HG03025 (cell line): Measurements from ENCODE around the gene MFSD6L.

Experiments
- ATAC-seq: cut with Tn5 transposase; IDR thresholded peaks from one replicate; pipeline ENCODE4 v1.9.1; 2021; ENCODE audit warnings: mild to moderate bottlenecking, moderate library complexity; ENCODE audit not compliant: unreplicated experiment, low FRiP score

Gene MFSD6L

DNA sequence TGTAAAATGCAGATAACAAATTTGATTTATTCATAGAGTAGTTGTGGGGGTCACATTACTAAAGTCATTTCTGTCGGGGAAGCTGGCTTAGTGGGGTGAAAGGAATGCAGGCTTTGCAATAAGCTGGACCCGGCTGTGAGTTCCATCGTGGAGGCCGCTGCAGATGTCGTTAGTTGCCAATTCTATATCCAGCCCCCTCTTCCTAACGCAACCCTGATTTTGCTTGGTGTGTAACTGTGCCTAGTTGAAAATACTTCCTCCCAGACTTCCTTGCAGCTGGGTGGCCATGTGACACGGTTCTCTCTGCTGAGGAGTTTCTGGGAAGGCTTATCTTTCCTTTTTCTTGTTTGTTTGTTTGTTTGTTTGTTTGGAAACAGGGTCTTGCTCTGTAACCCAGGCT lies 4.5 kb downstream of the MFSD6L start:
- no peak for ATAC-seq

DNA sequence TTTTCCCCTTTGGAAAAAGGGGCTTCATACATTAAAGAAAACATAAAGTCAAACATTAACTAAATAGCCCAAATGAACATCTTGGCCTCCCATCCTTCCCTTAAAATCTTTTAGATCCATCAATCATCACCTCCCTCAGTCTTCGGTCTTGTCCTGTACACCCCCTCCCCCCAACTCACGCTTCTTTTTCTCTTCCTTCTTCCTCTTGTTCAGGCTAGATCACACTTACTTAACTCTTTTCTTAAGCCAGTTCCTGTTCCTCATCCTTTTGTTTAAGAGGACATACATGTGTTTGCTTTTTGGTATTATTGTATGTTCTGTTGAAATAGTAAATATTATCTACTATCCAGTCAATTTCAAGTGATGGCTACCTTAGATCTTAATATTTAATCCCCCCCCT lies 5.5 kb downstream of the MFSD6L start:
- no peak for ATAC-seq

DNA sequence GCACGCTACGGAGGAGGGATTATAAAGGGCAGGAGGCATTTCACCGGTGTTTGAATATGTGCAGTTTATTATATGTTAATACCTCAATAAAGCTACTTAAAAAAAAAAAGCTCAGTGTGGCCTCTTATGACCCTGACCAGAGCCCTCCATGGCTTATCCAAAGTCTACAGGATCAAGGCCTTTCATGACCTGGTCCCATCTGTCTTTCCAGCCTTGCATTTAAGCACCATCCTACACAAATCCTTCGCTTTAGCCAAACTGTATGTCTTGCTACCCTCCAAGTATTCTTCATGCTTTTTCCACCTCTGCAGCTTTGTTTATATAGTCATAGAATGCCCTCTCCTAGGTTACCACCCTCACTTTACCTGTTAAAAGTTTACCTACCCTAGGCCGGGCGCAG lies 6.5 kb downstream of the MFSD6L start:
- no peak for ATAC-seq

DNA sequence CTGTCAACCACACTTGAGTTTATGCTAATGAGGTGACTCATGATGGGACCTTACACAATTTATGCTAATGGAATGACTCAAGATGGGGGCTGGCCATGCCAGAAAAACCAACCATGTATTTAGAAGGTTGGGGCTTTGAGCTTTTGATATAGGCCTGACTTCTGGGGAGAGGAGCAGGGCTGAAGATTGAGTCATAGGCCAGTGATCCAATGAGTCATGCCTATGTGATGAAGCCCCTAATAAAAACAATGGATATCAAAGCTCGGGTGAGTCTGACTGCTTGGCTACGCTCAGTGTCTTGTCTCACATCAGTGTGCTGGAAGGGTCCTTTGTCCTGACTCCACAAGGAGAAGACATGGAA lies 7.3 kb downstream of the MFSD6L start:
- ATAC-seq: no peak

DNA sequence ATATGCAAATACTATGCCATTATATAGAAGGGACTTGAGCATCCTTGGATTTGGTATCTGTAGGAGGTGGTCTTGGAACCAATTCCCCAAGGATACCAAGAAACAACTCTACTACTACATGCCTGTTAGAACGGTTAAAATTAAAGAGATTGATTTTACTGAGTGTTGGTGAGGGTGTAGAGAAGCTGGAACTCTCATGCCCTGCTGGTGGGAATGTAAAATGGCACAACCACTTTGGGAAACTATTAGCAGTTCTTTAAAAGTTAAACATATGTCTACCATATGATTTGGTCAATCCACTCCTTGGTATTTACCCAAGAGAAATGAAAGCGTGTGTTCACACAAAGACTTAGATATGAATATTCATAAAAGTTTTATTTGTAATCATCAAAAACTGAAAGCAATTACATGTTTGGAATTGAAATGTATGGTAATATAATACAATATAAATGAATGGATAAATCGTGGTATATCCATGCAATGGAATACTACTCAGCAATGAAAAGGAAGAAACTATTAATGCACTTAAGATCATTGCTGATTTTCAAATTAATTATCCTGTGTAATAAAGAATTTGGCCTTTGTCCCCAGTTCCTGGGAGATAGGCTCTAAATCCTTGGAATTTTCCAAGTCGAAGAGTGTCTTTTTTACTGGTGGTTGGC lies 7.8 kb downstream of the MFSD6L start:
- no peak for ATAC-seq

DNA sequence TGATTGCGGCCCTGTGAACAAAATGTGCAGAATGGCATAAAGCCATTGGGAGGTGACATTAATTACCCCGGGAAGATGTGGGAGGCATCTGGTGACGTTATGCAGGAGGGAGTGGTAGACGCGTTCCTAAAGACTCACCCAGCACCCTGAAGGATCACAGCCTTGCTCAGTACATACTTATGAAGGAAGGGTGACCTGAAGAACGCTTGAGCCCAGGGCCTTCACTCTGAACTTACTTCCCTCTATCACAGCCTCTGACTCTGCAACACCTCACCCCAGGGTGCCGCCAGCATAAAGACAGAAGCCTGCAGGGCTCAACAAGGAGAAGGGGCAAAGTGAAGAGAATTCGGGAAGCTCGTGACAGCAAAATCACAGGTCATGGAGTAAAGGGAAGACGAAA lies 9.4 kb downstream of the MFSD6L start:
- ATAC-seq: no peak

DNA sequence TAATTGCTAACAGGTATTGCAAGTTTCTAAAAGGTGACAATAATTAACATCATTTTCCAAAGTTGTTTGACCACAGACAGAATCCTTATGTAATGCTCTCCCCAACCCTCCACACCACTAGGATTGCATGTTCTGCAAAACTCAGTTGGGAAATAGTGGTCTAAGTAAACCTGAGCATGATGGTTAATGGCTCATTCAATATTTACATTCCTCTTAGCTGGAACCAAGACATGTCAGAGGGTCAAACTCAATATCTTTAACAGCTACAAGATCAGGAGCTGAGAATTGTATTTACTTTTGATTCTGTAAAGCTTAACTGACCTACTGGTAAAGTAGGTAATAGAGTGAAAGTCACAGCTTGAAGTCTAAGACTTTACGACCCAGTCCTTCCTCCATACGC lies 10.2 kb downstream of the MFSD6L start:
- no peak for ATAC-seq

DNA sequence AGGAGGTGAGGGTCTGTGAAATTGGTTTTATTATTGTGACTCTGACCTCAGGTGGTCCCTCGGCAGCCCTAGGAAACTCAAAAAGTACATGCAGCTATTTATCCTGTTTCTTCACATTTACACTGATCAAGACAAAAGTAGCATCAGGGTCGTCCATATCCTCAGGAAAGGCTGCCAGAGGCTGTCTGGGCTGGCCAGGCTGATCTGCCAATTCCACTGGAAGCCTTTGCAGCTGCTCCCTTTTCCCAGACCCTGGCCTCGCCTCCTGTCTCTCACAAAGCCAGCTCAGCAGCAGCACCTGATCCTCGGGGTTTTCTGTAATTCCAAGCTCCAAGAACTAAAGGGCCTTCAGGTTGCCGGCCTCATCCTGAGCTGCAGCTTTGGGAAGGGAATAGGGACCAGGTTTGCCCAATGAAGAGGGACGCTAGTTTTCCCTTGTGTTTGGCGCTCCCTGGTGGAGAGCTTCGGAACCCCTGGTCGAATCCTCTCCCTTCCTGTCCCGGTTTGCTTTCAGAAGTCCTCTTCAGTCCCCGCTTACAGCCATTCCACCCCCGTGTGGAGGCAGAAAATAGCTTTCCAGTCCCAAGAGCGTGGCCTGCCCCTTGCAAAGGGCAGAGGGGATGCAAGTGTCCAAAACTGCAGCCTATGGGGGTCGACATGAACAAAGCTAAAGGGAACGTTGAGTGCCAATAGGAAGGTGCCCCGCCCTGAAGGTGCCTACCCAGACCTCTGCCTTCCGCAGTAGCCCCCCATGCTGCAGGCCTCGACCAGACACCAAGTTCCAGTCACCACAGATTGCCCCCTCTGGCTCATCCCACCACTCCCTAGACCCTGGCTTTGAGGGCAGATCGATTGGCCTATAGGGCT lies 13.4 kb downstream of the MFSD6L start:
- no peak for ATAC-seq

DNA sequence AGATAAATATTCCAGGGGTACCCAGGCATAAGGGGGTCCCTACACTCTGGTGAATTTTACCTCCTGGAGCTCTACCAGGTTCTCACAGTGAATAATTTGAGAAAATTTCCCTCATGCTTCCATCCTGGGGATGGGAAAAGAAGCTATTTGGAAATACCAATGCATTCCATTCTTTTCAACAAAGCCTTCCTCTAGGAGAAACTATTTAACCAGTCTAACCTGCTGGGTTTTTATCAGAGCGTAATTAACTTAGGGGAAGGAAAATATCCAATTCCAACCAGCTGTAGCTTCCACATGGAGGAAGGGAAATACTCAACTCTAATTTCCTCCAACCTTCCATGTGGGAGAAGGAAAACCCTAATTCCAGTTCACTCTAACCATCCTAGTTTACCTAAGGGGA lies 17.0 kb downstream of the MFSD6L start:
- ATAC-seq: no peak

DNA sequence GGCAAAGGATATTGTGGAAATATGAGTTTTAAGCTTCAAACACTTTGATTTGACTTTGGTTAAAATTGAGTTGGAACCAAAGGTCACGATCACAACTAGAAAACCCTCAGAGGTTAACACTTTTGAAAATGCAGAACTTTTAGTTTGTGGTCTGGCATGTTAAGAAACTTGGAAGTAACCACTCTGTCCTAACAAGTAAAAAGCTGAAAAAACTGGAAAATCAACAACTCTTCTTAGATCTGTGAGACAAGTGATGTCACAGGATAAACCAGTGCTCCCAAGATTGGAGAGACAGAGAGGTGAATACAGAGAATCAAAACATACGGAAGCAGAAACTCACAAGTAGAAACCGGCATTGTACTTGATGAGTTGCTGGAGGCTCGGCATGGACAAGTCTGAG lies 17.4 kb downstream of the MFSD6L start:
- ATAC-seq: no peak

DNA sequence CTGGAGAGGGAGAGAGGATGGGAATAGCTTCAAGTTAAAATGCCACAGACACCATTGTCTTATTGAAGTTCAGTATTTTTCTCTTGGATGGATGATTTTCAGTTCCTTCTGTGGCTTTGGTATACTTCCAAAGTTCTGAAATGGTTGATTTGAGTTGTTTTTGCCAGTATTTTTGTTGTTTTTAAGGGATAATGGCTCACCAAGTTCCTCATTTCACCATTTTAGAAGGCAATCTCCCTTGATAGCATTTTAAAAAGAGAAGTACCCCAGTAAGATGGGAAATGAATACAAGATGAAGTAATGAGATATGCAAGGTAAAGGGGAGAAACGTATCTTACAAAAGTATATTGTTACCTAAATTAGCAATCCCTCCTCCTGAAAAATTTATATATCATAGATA lies 22.3 kb downstream of the MFSD6L start:
- no peak for ATAC-seq

DNA sequence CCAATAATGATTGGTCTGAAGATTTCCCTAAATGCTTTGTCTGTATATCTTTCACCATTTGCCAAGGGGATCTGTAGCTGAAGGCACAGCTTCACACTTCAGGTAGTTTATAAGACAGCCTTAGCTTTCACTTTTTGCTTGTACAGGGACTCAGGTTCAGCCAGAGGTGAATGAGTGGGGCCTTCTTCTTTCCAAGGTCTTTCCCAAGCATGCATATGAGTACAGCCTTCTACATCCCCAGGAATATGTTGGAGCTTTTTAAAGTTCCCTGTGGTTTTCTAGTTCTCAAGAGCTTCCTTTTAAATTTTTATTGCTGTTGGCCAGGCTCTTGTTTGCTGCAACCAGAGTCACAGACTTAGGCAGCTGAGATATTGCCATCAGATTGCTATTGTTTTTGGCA lies 22.9 kb downstream of the MFSD6L start:
- ATAC-seq: no peak

DNA sequence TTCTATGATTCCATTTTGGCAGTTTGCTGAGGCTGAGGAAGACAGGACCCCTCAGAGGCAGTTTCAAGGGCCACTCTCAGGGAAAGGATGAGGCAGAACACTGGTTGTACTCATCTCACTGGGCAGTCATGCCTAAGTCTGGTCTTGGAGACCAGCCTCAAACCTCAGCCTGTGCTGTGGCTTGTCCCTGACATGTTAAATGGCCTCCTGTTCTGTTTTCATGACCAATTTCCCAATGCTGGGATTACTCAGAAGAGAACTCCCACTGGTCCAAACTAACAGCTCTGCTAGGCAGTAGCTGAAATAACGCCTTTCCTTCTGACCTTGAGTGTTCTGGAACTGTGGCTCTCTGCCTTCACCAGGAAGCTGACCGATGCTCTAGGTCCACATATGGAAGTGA lies 32.4 kb downstream of the MFSD6L start:
- ATAC-seq: no peak

DNA sequence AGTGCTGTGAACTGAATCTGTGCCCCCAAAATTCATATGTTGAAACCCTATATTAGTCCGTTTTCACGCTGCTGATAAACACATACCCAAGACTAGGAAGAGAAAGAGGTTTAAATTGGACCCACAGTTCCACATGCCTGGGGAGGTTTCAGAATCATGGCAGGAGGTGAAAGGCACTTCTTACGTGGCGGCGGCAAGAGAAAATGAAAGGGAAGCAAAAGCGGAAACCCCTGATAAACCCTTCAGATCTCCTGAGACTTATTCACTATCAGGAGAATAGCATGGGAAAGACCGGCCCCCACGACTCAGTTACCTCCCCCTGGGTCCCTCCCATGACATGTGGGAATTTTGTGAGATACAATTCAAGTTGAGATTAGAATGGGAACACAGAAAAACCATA lies 37.2 kb downstream of the MFSD6L start:
- ATAC-seq: no peak

DNA sequence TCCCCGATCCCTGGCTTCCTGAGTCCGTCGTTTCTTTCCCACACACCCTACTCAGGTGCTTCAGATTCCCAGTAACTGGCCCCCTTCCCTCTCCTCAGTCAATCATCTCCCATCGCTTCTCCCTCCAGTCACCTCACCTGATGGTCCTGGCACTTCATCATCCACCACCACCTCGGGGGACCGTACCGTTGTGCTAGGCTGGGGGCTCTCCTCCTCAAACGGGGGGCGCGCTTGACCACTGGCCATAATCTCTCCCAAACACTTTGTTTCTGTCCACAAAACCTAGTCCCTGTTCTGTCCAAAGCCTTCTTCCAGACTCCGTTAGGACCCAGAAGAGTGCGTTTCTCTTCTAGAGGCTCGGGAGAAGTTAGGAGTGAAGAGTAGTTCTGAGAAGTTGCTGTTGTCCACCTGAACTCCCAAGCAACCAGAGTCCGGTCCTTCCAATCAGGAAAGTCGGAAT lies 41.0 kb downstream of the MFSD6L start, which contains the start of gene SPDYE4:
Gene SPDYE4 (minus strand): TSS at position 410 of the 460 bp plus-strand sequence. CDS start 164 bp downstream, at position 246.
- ATAC-seq: no peak

DNA sequence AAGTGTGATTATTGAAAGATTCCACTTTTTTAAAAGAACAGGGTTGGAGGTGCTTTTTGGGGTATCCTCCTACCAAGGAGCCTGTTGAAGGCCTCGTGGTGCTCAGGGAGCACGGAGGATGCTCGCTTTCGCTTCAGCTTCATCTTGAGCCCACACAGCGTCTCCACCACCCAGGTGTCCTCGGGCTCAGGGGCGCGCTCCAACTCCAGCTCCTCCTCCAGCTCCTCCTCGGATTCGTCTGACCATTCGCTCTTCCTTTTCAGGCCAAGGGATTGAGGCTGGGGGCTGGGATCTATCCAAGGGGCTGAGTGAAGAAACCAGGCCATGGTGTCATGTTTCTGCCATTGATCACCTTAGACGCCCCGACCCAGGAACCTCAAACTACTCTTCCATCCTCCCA lies 42.0 kb downstream of the MFSD6L start:
- ATAC-seq: no peak

DNA sequence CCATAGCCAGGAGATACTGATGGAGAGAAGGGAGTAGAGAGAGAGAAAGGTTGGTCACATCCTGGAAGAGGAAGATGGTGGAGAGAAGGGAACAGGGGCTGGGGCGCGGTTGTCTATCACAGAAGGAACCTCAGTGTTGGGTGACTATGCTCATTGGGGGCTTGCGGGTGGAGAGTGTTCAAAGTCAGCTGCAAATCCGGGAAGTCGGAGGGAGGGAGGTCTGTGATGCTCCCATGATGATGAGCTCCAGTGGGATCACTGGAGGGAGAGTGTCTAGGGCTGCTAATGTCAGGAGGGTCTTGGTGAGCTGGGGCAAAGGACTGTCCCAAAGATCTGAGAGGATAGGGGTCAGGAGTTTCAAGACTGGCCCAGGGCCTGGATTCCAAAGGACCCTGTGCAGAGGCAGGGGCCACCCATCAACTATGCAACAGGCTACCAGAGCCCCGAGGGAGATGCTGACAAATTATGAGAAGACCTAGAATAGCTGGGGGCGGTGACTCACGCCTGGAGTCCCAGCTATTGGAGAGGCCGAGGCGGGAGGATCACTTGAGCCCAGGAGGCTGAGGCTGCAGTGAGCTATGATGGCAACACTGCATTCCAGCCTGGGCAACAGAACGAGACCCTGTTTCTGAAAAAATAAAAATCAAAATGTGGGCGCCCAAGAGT lies 43.4 kb downstream of the MFSD6L start:
- no peak for ATAC-seq

DNA sequence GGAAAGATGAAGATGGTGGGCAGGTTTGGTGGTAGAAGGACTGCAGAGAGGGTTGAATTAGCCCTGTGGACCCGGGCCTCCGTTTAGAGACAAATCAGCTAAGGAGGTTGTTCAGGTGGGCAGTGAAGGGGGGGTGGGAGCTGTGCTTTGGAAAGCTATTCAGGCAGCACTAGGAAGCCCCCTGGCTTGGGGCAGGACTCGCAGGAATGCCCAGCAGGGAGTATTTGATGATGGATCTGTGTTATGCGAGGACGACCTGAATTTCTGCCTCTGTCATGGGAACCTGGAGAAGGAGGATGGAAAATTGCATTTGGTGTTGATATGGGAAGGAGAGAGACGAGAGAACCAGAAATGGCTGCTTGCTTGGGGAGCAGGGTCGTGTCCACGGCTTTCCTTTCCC lies 44.3 kb downstream of the MFSD6L start:
- no peak for ATAC-seq

DNA sequence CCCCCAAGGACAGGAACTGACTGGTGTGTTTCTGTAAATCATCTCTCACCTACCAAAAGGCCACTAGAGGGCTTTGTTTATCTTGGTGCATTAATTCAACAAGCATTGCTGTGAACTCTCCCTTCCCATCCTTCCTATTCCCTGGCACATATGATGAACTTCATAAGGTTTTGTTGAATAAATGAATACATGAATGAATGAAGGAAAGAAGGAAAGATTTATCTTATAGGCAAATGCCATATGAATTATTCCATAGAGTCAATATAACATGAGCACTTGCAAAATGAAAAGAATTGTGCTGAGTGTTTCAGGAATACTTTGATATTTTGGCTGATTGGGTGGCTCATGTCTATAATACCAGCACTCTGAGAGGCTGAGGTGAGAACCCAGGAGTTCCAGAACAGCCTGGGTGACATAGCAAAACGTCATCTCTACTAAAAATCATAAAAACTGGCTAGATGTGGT lies 45.2 kb downstream of the MFSD6L start:
- no peak for ATAC-seq

DNA sequence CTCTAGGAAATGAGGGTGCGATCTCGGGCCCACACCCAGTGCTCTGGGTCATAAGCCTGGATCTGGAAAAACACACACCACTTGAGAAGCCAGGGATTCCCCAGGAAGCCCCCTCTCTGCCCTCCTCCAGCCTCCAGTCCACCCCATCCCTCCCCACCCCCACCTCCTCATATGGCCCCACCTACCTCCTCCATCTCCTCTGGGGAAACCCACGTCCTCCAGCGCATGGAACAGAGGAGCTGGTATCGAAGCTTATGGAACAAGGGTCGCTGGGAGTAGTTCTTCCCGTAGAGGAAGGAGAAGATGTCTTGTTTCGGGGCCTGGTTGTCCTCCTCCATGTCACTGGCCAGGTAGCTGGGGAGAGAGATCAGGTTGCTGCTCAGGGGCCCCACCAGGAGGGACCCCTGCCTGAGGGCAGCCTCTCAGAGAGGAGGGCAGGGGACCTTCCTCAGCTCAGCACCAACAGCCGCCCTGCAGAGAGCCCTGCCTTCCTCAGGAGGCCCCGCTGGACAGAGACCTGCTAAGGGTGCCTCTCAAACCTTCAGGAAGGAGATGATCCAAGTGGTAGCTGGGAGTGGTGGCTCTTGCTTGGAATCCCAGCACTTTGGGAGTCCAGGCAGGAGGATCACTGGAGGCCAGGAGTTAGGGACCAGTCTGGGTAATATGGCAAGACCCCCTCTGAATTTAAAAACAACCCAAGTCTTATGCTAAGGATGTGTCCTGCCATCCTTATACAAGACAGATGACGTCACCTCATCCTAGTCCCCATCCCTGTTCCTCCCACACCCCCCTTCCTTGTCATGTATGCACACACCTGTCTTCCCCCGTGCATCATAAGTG lies 45.8 kb downstream of the MFSD6L start:
- ATAC-seq: no peak
